ENCODE measurements around the gene FRYL.
"Not testable (repeated sequence)": the region's sequence is repeated elsewhere in the genome, so short reads cannot be mapped to it uniquely, and the experiment has no call there.

Gene FRYL

DNA sequence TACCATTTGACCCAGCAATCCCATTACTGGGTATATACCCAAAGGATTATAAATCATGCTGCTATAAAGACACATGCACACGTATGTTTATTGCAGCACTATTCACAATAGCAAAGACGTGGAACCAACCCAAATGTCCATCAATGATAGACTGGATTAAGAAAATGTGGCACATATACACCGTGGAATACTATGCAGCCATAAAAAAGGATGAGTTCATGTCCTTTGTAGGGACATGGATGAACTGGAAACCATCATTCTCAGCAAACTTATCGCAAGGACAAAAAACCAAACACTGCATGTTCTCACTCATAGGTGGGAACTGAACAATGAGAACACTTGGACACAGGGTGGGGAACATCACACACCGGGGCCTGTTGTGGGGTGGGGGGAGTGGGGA is 34.9 kb downstream of the FRYL start:
- DNase-seq (ENCODE audit: low read depth) = not testable (repeated sequence)

DNA sequence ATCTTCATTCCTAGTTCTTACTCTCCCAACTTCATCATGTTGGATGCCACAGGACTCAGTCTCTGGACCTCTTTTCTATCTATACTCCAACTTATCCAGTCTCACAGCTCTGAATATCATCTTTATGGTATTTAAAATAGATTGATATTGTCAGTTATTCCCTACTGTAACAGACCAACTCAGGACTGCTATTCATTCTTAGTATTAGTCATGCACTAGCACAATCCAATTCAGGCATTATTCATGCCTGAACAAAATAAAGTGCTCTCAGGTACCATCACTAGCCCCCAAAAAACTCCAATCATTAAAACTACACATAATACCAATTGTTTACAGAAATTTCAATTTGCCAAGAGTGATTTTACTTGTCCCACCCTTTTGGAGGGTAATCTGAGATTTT is 37.7 kb downstream of the FRYL start:
- no peak for DNase-seq (ENCODE audit: low read depth)

DNA sequence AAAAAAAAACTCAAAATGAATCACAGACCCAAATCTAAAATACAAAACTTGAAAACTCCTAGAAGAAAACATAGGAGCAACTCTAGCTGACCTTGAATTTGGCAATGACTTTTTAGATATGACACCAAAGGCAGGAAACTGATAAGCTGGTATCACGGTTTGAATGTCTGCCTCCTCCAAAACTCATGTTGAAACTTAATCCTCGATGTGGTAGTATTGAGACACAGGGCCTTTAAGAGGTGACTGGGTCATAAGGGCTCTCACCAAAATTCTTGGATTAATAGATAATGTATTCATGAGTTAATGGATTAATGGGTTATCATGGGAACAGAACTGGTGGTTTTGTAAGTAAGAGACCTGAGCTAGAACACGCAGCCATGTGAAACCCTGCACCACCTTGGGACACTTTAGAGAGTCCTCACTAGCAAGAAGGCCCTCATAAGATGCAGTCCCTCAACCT is 40.5 kb downstream of the FRYL start:
- no peak for DNase-seq (ENCODE audit: low read depth)

DNA sequence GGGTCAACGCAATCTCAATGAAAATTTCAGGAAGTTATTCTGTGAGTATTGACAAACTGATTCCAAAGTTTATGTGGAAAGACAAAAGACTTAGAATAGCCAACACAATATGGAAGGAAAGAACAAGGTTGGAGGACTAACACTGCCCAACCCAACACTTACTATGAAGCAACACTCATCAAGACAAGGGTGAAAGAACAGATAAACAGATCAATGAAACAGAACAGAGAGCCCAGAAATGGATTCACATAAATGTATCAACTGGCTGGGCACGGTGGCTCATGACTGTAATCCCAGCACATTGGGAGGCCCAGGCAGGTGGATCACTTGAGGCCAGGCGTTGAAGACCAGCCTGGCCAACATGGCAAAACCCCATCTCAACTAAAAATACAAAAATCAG is 41.2 kb downstream of the FRYL start:
- DNase-seq (ENCODE audit: low read depth) = no peak

DNA sequence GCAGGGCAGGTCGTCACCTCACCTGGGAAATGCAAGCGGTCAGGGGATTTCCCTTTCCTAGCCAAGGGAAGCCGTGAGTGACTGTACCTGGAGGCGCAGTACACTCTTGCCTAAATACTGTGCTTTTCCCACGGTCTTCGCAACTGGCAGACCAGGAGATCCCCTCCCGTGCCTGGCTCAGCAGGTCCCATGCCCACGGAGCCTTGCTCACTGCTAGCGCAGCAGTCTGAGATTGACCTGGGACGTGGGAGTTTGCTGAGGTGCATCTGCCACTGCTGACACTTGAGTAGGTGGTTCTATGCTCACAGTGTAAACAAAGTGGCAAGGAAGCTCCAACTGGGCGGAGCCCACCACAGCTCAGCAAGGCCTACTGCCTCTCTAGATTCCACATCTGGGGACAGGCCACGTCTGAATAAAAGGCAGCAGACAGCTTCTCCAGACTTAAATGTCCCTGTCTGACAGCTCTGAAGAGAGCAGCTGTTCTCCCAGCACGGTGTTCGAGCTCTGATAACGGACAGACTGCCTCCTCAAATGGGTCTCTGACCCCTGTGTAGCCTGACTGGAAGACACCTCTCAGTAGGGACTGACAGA is 51.1 kb downstream of the FRYL start:
- DNase-seq (ENCODE audit: low read depth) = peak; percentile 8

DNA sequence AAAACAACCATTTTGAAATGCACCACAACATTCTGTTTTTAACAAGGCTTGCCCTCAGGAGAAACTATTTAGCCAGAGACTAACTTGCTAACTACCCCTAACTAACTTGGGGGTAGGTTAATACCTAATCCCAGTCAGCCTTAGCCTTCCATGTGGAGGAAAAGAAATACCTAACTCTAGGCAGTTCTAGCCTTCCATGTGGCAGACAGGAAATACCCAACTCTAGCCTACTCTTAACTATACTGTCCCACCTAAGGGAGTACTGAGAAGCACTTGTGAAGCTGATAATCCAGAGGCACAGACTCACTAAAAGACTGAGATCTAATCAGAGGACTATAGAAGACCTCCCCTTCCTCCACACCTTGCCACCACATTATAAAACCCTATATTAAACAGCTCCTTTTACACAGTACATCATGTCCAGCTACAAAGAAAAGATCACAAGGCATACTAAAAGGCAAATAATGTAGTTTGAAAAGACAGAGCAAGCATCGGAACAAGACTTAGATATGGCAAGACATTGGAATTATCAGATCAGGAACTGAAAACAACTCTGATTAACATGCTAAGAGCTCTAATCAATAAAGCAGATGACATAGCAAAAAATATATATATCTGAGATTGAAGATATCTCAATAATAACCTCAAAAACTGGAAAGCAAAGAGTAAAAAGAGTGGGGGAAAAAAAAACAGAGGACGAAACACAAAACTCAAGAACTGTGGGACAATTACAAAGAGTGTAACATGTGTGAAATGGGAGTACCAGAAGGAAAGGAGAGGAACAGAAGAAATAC is 52.2 kb downstream of the FRYL start:
- DNase-seq (ENCODE audit: low read depth) = no peak

DNA sequence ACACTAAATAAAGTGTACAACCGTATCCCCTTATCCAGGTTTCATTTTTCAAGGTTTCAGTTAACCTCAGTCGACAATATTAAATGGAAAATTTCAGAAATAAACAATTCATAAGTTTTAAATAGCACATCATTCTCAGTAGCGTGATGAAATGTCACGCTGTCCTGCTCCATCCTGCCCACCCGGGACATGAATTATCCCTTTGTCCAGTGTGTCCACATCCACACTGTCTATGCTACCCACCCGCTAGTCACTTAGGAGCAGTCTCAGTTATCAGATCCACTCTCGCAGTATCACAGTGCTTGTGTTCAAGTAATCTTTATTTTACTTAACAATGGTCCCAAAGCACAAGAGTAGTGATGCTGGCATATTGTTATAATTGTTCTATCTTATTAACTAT is 54.7 kb downstream of the FRYL start:
- no peak for DNase-seq (ENCODE audit: low read depth)

DNA sequence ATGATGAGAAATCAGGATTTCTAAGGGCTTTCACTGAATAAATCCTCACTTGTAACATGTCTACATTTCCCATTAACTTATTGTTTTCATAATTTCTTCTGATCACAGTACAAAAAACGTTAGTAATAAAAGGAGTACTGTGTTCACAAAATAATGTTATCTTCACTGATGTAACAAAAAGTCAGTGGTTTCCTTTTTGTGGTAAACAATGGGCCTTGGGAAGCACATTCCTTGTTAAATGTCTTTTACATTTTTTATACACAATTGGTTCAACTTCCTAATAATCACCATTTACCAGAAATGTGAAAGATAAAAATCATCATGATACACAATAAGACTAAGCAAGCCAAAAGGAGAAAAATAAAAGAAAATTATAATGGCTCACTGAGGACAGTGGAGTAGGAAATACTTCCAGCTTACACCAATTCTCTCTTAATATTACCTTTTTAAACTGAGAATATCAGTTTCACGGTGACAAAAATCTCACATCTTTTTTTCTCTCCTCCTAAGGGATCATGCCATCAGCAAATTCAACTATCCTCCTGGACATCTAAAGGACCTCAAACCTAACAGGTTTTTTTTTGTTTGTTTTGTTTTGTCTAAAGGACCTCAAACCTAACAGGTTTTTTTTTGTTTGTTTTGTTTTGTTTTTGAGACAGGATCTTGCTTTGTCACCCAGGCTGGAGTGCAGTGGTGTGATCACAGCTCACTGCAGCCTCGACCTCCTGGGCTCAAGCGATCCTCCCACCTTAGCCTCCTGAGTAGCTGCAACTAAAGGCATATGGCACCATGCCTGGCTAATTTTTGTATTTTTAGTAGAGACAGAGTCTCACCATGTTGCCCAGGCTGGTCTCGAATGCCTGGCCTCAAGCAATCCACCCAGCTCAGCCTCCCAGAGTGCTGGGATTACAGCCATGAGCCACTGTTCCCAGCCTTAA is 57.3 kb downstream of the FRYL start:
- no peak for DNase-seq (ENCODE audit: low read depth)

DNA sequence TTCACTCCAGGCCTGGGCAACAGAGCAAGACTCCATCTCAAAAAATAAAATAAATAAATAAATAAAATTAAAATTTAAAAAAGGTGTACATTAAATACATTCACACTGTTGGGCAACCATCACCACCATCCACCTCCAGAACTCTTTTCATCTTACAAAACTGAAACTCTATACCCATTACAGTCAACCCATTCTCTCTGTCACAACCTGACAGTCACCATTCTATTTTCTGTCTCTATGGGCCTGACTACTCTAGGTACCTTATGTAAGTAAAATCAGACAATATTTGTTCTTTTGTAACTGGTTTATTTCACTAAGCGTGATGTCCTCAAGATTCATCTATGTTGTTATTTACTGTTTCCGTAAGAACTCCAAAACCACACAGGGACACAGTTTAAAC is 59.6 kb downstream of the FRYL start:
- no peak for DNase-seq (ENCODE audit: low read depth)

DNA sequence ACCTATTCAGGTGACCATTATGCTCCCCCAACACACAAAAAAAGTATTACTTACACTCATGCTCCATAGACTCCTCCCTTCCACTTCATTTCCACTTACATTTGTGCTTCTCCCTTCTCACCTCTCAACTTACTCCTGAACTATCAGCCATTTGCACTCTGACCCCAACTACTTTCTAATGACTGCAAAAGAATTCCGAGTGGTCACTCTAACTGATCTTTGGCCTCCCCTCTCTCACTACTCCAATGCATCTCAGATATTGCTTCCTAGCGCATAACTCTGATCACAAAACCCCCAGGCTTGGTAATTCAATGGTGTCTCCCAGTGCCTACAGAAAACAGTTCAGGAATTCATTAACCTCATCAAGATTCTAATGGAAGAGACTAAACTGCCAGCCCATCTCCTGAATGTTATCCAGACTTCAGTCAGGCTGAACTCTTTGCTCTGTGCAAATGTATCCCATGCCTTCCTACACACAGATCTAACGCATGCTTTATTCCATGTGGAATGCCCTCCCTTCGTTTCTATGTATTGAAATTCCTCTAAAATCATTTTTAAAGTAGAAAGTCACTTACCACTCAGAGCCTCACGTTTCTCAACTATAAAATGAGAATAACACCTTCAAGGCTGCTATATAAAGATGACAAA is 61.1 kb downstream of the FRYL start:
- no peak for DNase-seq (ENCODE audit: low read depth)

DNA sequence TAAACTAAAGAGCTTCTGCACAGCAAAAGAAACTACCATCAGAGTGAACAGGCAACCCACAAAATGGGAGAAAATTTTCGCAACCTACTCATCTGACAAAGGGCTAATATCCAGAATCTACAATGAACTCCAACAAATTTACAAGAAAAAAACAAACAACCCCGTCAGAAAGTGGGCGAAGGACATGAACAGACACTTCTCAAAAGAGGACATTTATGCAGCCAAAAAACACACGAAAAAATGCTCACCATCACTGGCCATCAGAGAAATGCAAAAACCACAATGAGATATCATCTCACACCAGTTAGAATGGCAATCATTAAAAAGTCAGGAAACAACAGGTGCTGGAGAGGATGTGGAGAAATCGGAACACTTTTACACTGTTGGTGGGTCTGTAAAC is 63.8 kb downstream of the FRYL start:
- DNase-seq (ENCODE audit: low read depth) = not testable (repeated sequence)

DNA sequence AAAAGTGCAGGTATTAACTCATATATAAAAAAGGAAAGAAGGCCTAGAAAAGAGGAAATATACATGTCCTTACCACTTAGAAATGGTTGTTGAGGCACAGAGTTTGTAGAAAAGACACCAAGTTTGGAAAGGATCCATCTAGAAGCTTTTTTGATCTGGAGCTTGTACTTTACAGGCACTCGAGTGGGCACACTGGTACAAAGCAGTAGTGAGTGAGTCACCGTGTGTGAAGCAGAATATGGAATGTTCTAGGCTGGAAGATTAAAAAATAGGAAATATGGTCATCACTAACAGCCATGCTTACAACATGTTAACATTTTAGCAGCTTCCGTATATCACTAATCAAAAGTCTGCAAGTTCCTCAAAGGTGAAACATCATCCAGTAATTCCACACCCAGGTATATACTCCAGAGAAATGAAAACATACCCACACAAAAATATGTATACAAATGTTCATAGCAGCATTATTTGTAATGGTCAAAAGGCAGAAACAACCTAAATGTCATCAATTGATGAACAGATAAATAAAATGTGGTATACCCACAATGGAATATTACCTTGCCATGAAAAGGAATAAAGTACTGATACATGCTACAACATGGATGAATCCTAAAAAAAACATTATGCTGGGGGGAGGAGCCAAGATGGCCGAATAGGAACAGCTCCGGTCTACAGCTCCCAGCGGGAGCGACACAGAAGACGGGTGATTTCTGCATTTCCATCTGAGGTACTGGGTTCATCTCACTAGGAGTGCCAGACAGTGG is 69.5 kb downstream of the FRYL start:
- no peak for DNase-seq (ENCODE audit: low read depth)

DNA sequence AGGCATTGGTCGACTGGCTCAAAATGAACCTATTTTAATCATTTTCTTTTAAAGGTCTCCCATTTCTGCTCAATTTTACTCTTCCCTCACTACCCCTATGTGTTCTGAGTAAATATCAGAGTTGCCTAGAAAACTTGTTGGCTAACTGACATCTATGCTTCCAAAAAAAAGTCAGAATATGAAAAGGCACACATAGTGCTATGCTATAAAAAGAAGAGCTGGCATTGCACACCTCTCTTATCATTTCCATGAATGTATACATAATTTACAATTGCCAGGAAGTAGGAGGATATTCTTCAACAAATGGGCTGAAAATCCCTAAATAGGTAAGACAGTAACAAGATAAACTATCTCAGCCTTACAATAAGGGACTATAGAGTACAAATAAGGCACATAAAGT is 70.2 kb downstream of the FRYL start:
- no peak for DNase-seq (ENCODE audit: low read depth)

DNA sequence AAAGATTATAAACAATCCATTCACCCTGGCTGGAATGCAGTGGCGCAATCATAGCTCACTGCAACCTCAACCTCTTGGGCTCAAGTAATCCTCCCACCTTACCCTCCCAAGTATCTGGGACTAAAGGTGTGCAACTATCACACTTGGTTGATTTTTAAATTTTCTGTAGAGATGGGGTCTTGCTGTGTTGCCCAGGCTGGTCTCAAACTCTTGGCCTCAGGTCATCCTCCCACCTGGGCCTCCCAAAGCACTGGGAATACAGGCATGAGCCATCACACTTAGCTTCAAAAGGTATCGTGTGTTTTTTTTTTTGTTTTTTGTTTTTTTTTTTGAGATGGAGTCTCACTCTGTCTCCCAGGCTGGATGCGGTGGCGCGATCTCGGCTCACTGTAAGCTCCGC is 71.5 kb downstream of the FRYL start:
- no peak for DNase-seq (ENCODE audit: low read depth)

DNA sequence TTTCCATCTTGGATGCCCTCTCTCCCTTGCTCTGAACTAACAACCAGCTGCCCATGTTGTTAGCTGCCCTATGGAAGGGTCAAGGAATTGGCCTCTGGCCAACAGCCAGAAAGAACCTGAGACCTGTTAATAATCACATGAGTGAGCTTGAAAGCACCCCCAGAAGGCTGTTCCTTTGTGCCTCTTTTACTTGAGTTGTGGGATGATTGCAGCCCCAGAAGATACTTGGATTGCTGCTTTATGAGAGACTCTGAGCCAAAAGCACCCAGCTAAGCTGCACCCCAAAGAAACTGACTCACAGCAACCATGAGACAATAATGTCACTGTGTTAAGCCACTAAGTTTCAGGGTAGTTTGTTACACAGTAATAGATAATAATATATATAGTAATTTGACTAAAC is 73.3 kb downstream of the FRYL start:
- no peak for DNase-seq (ENCODE audit: low read depth)

DNA sequence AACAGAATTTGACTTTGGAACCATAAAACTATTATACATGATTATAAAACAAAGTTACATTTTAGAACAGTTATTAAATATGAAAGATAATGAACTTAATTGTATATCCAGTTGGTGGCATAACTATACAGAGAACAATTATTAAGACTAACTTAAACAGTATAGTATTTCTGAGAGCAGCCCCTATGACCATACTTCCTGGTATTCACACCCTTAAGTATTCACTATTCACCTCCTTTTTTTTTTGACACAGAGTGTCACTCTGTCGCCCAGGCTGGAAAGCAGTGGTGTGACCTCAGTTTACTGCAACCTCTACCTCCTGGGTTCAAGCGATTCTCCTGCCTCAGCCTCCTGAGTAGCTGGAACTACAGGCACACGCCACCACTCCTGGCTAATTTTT is 74.5 kb downstream of the FRYL start:
- DNase-seq (ENCODE audit: low read depth) = no peak

DNA sequence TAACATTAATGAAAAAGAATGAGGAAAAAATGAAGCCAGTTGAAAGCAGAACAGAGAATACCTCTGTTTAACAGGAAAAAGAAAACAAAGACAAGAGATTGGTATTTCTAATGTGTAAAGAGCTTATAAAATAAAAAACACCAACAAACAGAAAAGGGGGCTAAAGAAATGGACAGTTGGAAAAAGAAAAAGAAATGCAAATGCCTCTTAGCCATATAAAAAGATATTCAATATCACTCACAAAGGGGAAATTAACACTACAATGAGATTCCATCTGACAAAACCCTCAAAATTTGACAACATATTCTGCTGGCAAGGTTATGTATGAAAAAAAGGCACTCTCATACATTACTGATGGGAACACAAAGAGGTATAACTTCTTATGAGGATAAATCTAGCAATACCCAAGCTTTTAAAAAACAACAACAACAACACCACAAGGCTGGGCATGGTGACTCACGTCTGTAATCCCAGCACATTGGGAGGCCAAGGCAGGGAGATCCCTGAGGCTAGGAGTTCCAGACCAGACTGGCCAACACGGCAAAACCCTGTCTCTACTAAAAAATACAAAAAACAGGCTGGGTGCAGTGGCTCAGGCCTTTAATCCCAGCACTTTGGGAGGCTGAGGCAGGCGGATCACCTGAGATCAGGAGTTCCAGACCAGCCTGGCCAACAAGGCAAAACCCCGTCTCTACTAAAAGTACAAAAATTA is 75.8 kb downstream of the FRYL start:
- no peak for DNase-seq (ENCODE audit: low read depth)

DNA sequence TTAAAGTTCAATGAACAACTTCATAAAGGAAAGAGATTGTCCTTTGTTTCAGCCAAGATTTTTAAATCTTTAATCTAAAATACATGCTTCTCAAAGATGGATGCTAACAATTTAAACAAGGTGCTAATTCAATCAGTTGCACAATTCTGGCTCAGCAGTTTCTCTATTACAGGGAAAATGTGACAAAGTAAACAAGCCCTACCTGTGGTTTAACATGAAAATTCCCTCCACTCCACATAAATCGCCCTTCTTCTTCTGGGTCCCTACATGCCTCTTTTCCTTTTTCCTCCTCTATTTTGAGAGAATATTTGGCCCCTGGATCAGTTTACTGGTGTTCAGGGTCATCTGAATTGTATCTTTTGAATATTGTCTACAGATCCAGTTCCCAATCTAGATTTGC is 80.6 kb downstream of the FRYL start:
- DNase-seq (ENCODE audit: low read depth) = no peak

DNA sequence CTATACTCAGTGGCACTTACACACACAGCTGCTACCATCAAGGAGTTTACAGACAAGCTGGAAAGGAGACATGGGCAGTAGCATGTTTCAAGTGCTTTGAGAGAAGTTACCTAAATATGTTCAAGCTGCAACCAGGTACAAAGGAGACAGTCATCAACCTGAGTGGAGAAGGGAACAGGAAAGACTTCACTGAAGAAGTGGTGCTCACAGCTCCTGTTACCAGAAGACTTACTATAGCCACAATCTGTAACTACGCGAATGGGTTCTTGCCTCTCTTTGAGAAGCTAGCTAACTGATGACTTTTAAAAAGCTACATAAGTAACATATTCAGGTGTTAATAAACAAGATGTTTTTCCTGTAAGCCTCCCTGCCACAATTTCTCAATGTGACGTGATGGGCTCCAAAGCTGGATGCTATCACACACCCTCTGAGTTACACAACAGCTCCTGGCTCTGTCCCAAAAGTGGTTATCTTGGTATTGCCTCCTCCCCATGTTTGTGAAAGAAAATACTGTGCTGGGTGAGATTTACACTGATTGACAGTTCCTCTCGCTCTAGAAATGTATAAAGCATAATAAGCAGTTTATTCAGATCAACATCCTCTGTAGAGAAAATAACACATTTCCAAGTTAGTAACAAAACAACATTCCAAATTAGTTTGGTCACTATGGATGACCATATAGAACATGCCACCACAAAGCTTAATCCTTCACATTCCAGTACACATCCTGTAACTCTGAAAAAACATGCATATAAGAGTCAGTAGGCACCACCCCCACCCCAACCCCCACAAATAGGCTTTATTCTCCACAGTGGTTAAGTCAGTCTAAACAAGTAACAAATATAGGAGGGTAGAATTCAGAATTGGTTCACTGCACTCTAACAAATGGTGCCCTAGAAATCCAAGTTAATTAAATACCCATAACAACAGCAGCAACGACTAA is 81.8 kb downstream of the FRYL start:
- DNase-seq (ENCODE audit: low read depth) = no peak

DNA sequence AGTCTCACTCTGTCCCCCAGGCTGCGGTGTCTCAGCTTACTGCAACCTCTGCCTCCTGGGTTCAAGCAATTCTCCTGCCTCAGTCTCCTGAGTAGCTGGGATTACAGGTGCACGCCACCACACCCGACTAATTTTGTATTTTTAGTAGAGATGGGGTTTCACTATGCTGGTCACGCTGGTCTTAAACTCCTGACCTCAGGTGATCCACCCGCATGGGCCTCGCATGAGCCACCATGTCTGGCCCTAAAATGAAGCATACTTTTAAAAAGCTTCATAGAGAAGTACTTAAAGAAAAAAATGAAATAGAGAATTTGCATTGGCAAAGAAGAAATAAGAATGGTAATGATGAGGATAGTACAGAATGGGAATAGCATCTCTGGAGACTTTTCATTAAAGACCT is 82.6 kb downstream of the FRYL start:
- not testable (repeated sequence) for DNase-seq (ENCODE audit: low read depth)
